AML-193 (cell line): Measurements from ENCODE around the gene SLC27A4.

Source experiments
- DNase-seq, 2 experiments: peaks; one replicate each; lab custom pipeline; 2025; lab: John Stamatoyannopoulos, UW

The SLC27A4 gene

GRCh38 chr9:128391956-128392301 is 51.6 kb downstream of the SLC27A4 start:
- DNase-seq, result no peak

- DNase-seq, result no peak
Measured at GRCh38 chr9:128392302-128393144, 52.2 kb downstream of the SLC27A4 start.

- DNase-seq, result no peak
Measured at GRCh38 chr9:128393145-128393775, 52.9 kb downstream of the SLC27A4 start.

DNA sequence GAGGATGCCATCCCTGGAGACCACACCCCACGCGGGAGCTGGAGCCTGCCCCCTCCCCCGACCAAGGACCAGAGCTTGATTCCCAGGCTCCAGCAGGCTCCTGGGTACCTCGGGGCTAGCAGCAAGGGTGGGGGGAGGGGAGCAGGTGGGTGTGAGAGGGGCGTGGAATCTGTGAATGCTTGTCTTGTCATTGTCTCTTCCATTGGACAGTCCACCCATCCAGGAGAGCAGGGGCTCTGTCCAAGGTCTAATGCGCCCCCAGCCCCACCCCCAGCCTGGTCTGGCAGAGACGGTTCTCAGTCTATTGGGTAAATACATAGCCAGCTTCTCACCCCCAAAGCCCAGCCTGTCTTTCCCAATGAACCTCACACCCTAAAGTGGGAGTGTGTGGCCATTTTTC is 53.6 kb downstream of the SLC27A4 start:
- DNase-seq, result no peak

- no peak for DNase-seq
Measured at GRCh38 chr9:128394379-128395168, 54.2 kb downstream of the SLC27A4 start.

DNA sequence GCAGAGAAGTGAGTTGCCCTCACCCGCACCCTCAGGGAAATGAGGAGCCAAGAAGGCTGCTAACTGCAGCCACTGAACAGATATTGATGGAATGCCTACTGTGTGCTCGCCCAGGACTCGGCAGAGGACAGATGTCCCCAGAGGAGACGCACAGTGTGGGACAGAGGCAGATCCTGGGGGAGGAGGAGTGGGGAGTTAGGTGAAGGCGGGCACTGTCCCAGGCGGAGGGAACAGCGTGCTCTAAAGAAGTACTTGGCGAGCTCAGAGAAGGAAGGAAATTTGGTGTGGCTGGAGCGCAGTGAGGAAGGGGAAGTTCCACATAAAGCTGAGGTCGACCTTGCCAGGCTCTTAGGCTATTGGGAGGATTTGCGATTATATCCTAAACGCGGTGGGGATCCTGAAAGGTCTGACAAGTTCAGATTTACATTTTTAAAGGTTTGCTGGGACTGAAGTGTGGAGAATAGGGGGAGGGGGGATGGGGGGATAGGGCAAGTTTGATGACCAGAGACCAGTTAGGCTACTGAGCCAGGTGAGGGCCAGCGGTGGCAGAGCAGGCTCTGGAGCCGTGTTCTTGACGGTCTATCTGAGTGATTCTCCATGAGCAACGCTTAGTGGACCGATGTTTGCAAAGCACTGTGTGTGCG is 56.8 kb downstream of the SLC27A4 start:
- DNase-seq, result peak; percentile 37 to 65

DNA sequence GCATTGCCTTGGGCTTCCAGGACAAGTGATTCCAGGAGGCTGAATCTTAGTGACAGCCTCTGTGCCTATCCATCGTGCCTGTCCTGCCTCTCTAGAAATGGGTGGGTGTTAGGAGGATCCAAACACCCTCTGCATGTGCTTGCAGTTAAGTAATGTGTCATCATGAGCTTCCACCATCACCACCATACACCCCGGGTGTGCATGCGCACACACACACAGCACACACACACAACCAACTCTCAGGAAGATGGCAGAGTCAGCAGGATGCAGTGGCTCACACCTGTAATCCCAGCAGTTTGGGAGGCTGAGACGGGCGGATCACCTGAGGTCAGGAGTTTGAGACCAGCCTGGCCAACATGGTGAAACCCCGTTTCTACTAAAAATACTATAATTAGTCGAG is 57.5 kb downstream of the SLC27A4 start:
- DNase-seq, result no peak

- DNase-seq, result no peak
Measured at GRCh38 chr9:128399861-128400260, 59.5 kb downstream of the SLC27A4 start.

- DNase-seq, result no peak
Measured at GRCh38 chr9:128404560-128404959, 64.2 kb downstream of the SLC27A4 start.

DNA sequence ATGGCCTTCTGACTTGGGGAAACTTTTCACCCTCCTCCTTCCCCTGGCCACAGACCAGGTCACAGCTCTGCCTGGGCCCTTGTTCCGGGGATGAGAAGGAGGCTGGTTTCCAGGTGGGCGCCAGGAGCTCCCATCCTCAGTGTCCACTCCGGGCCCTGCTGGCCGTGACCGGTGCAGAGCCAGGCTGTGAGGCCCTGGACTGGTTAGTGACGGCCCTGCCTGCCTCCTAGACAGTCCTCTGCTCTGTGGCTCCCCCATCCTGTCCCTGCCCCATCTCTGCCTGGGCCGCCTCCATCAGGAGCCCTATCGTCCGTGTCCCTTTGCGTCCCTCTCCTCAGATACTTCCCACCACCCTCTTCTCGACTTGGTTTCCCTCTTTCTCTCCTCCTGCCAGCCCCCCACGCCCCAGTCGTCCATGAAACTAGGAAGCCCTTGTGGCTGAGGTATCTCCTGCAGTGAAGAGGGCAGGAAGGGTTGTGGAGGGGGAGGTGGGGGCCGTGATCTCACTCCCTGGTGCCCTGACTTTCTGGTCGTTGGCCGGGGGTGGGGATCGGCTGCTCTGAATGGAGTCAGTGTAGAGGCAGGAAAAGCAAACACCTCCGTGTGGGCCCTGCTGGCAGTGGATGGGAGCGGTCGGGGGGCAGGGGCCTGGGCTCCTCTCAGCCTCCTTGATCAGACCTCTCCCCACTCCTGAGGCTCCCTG is 64.9 kb downstream of the SLC27A4 start:
- DNase-seq, result no peak

DNA sequence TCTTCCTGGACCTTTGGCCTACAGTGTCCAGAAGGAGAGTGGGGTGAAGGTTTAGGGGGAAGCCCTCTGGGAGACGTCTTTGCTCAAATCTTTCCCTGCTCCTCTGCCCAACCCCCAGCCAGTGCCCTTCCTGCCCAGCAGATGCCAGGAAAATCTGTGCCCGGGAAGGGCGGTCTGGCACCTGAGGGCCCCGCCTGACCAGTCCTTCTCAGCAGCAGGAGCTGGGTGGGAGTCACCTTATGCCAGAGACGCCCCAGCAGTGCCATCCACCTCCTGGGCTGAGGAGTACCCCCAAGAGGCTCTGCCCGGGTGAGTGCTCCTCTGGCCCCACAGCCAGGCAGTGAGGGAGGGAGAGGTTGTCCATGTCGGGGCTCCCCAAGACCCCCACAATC is 65.4 kb downstream of the SLC27A4 start:
- no peak for DNase-seq

DNA sequence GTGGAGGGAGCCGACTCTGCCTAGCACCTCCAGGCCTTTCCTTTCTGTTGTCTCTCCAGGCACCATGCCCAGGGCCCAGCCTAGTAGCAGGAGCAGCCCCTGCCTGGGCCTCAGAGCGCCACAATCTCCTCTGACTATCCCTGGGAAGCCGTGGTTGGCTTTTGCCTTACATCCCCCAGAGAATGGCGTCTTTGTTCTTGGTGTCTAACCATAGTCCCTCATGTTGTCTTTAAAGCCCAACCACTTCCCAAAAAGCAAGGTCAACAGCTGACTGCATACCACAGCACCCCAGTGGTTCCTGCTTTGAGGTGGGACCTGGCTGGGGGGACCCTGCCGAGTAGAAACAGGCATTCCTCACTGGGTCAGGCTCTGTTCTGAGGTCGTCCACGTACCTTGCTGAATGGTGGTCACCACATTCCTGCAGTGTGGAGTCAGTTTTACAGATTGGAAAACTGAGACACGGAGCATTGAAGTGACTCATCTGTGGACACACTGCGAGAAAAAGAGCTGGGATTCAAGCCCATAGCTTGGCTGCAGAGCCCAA is 66.6 kb downstream of the SLC27A4 start:
- DNase-seq, result no peak

DNA sequence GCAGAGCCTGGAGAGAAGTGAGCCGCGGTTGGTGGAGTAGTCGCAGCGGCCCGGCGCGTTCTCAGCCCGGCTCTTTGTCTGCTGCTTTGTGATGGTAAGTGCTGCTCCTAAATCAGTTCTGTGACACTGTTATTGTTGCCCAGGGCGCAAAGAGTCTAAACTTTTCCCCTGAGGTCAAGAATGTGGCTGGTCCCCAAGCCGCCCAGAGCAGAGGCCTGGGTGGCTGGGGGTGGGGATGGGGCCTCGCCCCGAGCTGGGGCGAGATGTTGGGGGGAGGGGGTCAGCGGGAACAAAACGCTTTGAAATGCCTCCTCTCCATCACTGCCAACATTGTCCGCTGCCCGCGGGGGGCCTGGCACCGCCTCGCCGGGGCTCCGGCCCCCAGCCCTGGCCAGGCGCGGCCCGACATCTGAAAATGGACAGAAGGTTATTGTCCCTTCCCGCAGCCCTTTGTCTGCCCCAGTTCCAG is 68.7 kb downstream of the SLC27A4 start:
- no peak for DNase-seq

GRCh38 chr9:128409450-128409849 is 69.1 kb downstream of the SLC27A4 start:
- no peak for DNase-seq

DNA sequence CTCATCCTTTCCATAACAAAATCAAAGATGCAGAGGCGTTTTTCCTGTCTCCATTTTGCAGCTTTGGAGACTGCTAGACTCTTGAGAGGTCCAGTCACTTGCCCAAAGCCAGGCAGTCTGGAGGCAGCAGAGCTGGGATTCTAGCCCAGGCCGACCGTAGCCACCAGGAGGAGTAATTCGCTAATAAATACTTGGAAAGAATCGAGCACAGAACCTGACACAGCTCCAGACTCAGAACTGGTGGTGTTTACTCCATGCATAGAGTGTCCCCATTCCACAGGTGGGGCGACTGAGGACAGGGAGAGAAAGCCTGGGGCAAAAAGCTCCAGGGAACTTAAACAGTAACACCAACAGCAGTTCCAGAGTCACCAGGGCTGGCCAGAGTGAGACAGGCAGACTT is 69.7 kb downstream of the SLC27A4 start:
- DNase-seq, result no peak
